WTC11 (cell line): ENCODE results near the gene GFOD2. TPM values are rescaled to one million over a fixed set of nuclear protein-coding genes. Genes with fewer than 3 reads are reported as not detected.

ENCODE experiments used
- ATAC-seq: fragments of 200-7000 bp; cut with Tn5 transposase; 2 replicates; pipeline ENCODE4 v1.10.0; 2021; ENCODE audit warnings: mild to moderate bottlenecking, moderate library complexity
- CTCF ChIA-PET: fragments of 300-600 bp; sonication (Branson Sonifier 250); formaldehyde crosslinking; loops from one replicate; lab custom pipeline; 2021; ENCODE audit warnings: antibody characterized with exemption; lab: Charles Lee
- POLR2A ChIA-PET: fragments of 350-600 bp; sonication (Branson Sonifier 250); formaldehyde crosslinking; loops from one replicate; lab custom pipeline; 2021; ENCODE audit warnings: antibody characterized with exemption; lab: Charles Lee
- DNase-seq: peaks from one replicate; pipeline ENCODE4 v3.0.0; 2021; ENCODE audit warnings: low spot score
- H3K27ac Mint-ChIP-seq: 2 replicates; pipeline ENCODE4 v1.8.0; 2021; ENCODE audit warnings: mixed read lengths
- H3K27me3 Mint-ChIP-seq: 2 replicates; pipeline ENCODE4 v1.8.0; 2021; ENCODE audit warnings: low read depth, mild to moderate bottlenecking, moderate library complexity, mixed read lengths
- H3K36me3 Mint-ChIP-seq: 2 replicates; pipeline ENCODE4 v1.8.0; 2021; ENCODE audit warnings: mixed read lengths
- H3K4me1 Mint-ChIP-seq: 2 replicates; pipeline ENCODE4 v1.8.0; 2022; ENCODE audit warnings: mixed read lengths
- H3K4me3 Mint-ChIP-seq: 2 replicates; pipeline ENCODE4 v1.8.0; 2021; ENCODE audit warnings: mild to moderate bottlenecking, moderate library complexity, mixed read lengths
- H3K9me3 Mint-ChIP-seq: 2 replicates; pipeline ENCODE4 v1.8.0; 2021; ENCODE audit warnings: mixed read lengths
- ATF1 ChIP-seq: sonication (generic); formaldehyde crosslinking; IDR thresholded peaks from 2 replicates; pipeline ENCODE4 v1.8.1; 2023; ENCODE audit warnings: mild to moderate bottlenecking, moderate library complexity, missing genetic modification reagents
- CREM ChIP-seq: sonication (generic); formaldehyde crosslinking; IDR thresholded peaks from 2 replicates; pipeline ENCODE4 v1.8.1; 2022; ENCODE audit warnings: mild to moderate bottlenecking, missing genetic modification reagents, moderate library complexity
- ETV6 ChIP-seq: sonication (generic); formaldehyde crosslinking; IDR thresholded peaks from 2 replicates; pipeline ENCODE4 v1.8.1; 2022; ENCODE audit warnings: mild to moderate bottlenecking, missing genetic modification reagents
- FOXP1 ChIP-seq: sonication (generic); formaldehyde crosslinking; IDR thresholded peaks from 2 replicates; pipeline ENCODE4 v1.8.0; 2022; ENCODE audit warnings: missing genetic modification reagents, mild to moderate bottlenecking, moderate library complexity, borderline replicate concordance
- IRF2 ChIP-seq: sonication (generic); formaldehyde crosslinking; IDR thresholded peaks from 2 replicates; pipeline ENCODE4 v1.8.0; 2022; ENCODE audit warnings: low read depth, missing genetic modification reagents, borderline replicate concordance
- KAT7 ChIP-seq: sonication (generic); formaldehyde crosslinking; IDR thresholded peaks from 2 replicates; pipeline ENCODE4 v1.8.1; 2023; ENCODE audit warnings: missing genetic modification reagents, mild to moderate bottlenecking, borderline replicate concordance
- NR2C2 ChIP-seq: sonication (generic); formaldehyde crosslinking; IDR thresholded peaks from 2 replicates; pipeline ENCODE4 v1.8.0; 2022; ENCODE audit warnings: mild to moderate bottlenecking, missing genetic modification reagents
- NR3C1 ChIP-seq: sonication (generic); formaldehyde crosslinking; conservative IDR thresholded peaks from 2 replicates; pipeline ENCODE4 v1.8.1; 2023; ENCODE audit warnings: low read depth, mild to moderate bottlenecking, missing genetic modification reagents
- OVOL2 ChIP-seq: fragments of 250-450 bp; sonication (Bioruptor Pico); IDR thresholded peaks from 2 replicates; pipeline ENCODE4 v1.9.0; 2021; ENCODE audit warnings: mild to moderate bottlenecking, borderline replicate concordance
- PRRX2 ChIP-seq: fragments of 250-450 bp; sonication (Bioruptor Pico); IDR thresholded peaks from 2 replicates; pipeline ENCODE4 v1.8.0; 2021; ENCODE audit warnings: mild to moderate bottlenecking
- TP53 ChIP-seq: sonication (generic); formaldehyde crosslinking; IDR thresholded peaks from 2 replicates; pipeline ENCODE4 v1.8.1; 2023; ENCODE audit warnings: mild to moderate bottlenecking, missing genetic modification reagents
- ZBTB21 ChIP-seq: sonication (generic); formaldehyde crosslinking; IDR thresholded peaks from 2 replicates; pipeline ENCODE4 v1.8.1; 2023; ENCODE audit warnings: mild to moderate bottlenecking, missing genetic modification reagents, borderline replicate concordance
- ZNF219 ChIP-seq: sonication (generic); formaldehyde crosslinking; IDR thresholded peaks from 2 replicates; pipeline ENCODE4 v1.8.0; 2023; ENCODE audit warnings: missing genetic modification reagents, mild to moderate bottlenecking, borderline replicate concordance
- ZNF232 ChIP-seq: sonication (generic); formaldehyde crosslinking; IDR thresholded peaks from 2 replicates; pipeline ENCODE4 v1.8.0; 2022; ENCODE audit warnings: mild to moderate bottlenecking, missing genetic modification reagents
- ZNF416 ChIP-seq: fragments of 250-450 bp; sonication (Bioruptor Pico); IDR thresholded peaks from 2 replicates; pipeline ENCODE4 v1.9.0; 2021; ENCODE audit warnings: mild to moderate bottlenecking, inconsistent platforms
- total RNA-seq: library from RNA; stranded (reverse); gene quantifications from 3 replicates; pipeline ENCODE4 v1.2.3, GENCODE V29; 2021
- TF ChIP-seq, protein P1 (sequence below): sonication (generic); formaldehyde crosslinking; IDR thresholded peaks from 2 replicates; pipeline ENCODE4 v1.8.1; 2023; ENCODE audit warnings: mild to moderate bottlenecking, missing genetic modification reagents, borderline replicate concordance
- TF ChIP-seq, protein P2 (sequence below): sonication (generic); formaldehyde crosslinking; IDR thresholded peaks from 2 replicates; pipeline ENCODE4 v1.8.1; 2023; ENCODE audit warnings: mild to moderate bottlenecking, missing genetic modification reagents, moderate library complexity
- TF ChIP-seq, protein P3 (sequence below): sonication (generic); formaldehyde crosslinking; IDR thresholded peaks from 2 replicates; pipeline ENCODE4 v1.8.0; 2022; ENCODE audit warnings: mild to moderate bottlenecking, missing genetic modification reagents
- TF ChIP-seq, protein P4 (sequence below): fragments of 250-450 bp; sonication (Bioruptor Pico); IDR thresholded peaks from 2 replicates; pipeline ENCODE4 v1.9.0; 2021; ENCODE audit warnings: moderate library complexity, mild to moderate bottlenecking, inconsistent platforms, borderline replicate concordance
- TF ChIP-seq, protein P5 (sequence below): sonication (generic); formaldehyde crosslinking; IDR thresholded peaks from 2 replicates; pipeline ENCODE4 v1.8.1; 2023; ENCODE audit warnings: mild to moderate bottlenecking, missing genetic modification reagents, moderate library complexity

Gene GFOD2
- total RNA-seq, 1 experiment from 2014 or later = 29.5 TPM

DNA sequence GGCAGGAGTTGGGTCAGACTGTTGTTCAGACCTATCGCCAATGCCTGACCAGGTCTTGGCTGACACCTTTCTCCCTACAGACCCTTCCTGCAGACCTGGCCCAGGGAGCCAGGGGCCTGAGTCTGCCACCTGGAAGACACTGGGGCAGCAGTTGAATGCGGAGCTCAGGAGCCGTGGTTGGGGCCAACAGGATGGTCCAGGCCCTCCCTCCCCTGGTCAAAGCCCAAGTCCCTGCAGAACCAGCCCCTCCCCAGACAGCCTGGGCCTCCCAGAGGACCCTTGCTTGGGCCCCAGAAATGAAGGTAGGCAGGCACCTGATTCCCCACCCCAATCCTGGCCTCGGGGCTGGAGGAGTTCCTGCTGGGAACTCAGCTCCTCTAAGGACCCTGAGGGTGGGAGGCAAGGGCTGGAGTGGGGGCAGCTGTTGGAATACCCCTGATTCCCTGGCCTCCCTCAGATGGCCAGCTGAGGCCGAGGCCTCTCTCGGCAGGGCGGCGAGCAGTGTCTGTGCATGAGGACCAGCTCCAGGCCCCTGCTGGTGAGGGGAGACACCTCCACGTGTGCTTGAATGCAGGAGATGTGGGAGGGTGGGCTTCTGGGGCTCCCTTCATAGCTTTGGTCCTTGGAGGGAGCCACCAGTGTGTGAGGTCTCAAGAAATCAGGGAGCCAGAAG, 62.6 kb downstream of the GFOD2 start:
- no peak for ATAC-seq
- ChIA-PET POLR2A (no interaction called here), CTCF (interaction anchor here (1.1 kb wide), 1 partner anchor 135 kb away, joined by 3 read pairs; no protein-coding TSS in a partner anchor)
- Mint-ChIP-seq H3K27me3 (peaks cover 37% of the 10 kb centered on the region), H3K36me3 (0 out of 2 replicates have a peak, but pooled peaks cover 4% of the 10 kb centered on the region), H3K27ac (no peak overlapping the region), H3K4me1 (peaks cover 13% of the 10 kb centered on the region)
- TF ChIP-seq ATF1 (CRISPR knock-in tag) (no peak), TP53 (CRISPR knock-in tag) (no peak), FOXP1 (no peak), ZBTB21 (CRISPR knock-in tag) (no peak), IRF2 (no peak), KAT7 (no peak)
- TF ChIP-seq, protein P1, sequence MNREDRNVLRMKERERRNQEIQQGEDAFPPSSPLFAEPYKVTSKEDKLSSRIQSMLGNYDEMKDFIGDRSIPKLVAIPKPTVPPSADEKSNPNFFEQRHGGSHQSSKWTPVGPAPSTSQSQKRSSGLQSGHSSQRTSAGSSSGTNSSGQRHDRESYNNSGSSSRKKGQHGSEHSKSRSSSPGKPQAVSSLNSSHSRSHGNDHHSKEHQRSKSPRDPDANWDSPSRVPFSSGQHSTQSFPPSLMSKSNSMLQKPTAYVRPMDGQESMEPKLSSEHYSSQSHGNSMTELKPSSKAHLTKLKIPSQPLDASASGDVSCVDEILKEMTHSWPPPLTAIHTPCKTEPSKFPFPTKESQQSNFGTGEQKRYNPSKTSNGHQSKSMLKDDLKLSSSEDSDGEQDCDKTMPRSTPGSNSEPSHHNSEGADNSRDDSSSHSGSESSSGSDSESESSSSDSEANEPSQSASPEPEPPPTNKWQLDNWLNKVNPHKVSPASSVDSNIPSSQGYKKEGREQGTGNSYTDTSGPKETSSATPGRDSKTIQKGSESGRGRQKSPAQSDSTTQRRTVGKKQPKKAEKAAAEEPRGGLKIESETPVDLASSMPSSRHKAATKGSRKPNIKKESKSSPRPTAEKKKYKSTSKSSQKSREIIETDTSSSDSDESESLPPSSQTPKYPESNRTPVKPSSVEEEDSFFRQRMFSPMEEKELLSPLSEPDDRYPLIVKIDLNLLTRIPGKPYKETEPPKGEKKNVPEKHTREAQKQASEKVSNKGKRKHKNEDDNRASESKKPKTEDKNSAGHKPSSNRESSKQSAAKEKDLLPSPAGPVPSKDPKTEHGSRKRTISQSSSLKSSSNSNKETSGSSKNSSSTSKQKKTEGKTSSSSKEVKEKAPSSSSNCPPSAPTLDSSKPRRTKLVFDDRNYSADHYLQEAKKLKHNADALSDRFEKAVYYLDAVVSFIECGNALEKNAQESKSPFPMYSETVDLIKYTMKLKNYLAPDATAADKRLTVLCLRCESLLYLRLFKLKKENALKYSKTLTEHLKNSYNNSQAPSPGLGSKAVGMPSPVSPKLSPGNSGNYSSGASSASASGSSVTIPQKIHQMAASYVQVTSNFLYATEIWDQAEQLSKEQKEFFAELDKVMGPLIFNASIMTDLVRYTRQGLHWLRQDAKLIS = no peak
- TF ChIP-seq, protein P2, sequence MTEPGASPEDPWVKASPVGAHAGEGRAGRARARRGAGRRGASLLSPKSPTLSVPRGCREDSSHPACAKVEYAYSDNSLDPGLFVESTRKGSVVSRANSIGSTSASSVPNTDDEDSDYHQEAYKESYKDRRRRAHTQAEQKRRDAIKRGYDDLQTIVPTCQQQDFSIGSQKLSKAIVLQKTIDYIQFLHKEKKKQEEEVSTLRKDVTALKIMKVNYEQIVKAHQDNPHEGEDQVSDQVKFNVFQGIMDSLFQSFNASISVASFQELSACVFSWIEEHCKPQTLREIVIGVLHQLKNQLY (CRISPR knock-in tag) = no peak
- TF ChIP-seq, all 79 proteins: peak for 0
- Mint-ChIP-seq H3K9me3 (no peaks in the 10 kb centered on the region), H3K4me3 (no peak overlapping the region)
- DNase-seq = no peak

DNA sequence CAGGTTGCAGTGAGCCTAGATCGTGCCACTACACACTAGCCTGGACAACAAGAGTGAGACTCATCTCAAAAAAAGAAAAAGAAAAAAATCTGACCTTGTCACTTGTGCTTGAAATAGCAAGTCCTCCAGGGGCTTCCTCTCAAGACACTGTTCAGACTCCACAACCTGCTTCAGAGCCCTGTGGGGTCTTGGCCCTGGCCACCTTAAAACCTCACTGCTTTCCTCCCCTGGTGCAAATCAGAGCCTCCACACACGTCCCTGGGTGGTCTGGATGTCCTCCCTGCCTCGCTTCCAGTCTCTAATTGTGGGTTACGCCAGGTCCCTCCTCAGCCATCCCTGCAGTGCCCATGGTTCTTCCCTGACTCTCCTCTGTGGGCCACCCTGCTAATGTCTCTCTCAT, 63.8 kb downstream of the GFOD2 start:
- ATAC-seq (no peak), DNase-seq (no peak)
- no peaks in the 10 kb centered on the region for H3K9me3 Mint-ChIP-seq
- no peak for TF ChIP-seq KAT7
- POLR2A ChIA-PET = no interaction called here
- no peak overlapping the region for H3K27ac Mint-ChIP-seq
- CTCF ChIA-PET = interaction anchor here (1.4 to 2.1 kb wide), 2 partner anchors 8 to 134 kb away, joined by 6 to 8 read pairs; no protein-coding TSS in a partner anchor
- peaks cover 48% of the 10 kb centered on the region for H3K27me3 Mint-ChIP-seq
- 0 out of 2 replicates have a peak, but pooled peaks cover 4% of the 10 kb centered on the region for H3K36me3 Mint-ChIP-seq
- peaks cover 11% of the 10 kb centered on the region; the same call in 1 of the 2 replicates for H3K4me1 Mint-ChIP-seq
- peak overlapping the region; percentile 2; the same call in 1 of the 2 replicates for H3K4me3 Mint-ChIP-seq

DNA sequence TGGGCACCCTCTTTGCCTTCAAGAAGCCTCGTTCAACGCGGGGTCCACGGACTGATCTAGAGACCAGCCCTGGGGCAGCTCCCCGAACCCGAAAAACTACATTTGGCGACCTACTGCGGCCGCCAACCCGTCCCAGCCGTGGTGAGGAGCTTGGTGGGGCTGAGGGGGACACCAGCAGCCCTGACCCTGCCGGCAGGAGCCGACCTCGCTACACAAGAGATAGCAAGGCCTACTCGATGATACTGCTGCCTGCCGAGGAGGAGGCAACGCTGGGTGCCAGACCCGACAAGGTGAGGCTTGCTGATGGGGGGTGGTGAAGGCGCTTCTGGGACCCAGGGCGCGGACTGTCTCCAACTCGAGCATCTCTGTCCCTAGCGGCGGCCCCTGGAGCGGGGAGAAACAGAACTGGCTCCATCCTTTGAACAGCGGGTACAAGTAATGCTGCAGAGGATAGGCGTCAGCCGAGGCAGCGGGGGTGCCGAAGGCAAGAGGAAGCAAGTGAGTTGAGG, 64.7 kb downstream of the GFOD2 start:
- no peak for DNase-seq
- H3K27ac Mint-ChIP-seq = no peak overlapping the region
- no peaks in the 10 kb centered on the region for H3K9me3 Mint-ChIP-seq
- ChIA-PET CTCF (interaction anchor here (0.6 to 3.1 kb wide), 5 partner anchors 9 to 223 kb away, joined by 6 to 12 read pairs (median 6); partner anchors contain the start of genes C16orf86 and ENKD1), POLR2A (no interaction called here)
- H3K27me3 Mint-ChIP-seq = peaks cover 57% of the 10 kb centered on the region
- peaks cover 4% of the 10 kb centered on the region; the same call in 1 of the 2 replicates for H3K36me3 Mint-ChIP-seq
- peak overlapping the region; percentile 22; the same call in 1 of the 2 replicates for H3K4me3 Mint-ChIP-seq
- TF ChIP-seq ETV6 (CRISPR knock-in tag) = no peak
- H3K4me1 Mint-ChIP-seq = peaks cover 15% of the 10 kb centered on the region; the same call in 1 of the 2 replicates
- ATAC-seq = no peak

DNA sequence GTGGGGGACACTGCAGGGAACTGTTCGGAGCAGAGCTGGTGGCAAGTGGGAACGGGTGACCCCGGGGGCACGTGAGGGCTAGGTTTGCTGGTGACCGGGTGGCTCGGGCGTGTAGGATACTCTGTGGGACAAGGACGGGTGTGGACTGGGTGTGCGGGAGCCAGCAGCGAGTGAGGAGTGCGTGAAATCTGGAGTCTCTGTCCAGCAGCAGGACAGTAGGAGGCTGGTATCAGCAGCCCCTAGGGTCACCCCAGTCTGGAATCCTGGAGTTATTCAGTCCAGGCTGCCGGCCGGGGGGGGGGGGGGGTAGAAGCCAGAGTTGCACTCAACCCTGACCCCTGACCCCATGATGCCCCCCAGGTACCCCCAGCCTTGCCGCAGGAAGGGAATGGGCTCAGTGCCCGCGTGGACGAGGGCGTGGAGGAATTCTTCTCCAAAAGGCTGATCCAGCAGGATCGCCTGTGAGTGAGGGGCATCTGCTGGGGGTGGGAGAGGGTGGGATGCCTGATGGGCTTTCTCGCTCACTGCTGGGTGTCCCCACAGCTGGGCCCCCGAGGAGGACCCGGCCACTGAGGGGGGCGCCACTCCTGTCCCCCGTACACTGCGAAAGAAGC, 65.2 kb downstream of the GFOD2 start:
- no peak for ATAC-seq
- peaks cover 62% of the 10 kb centered on the region for H3K27me3 Mint-ChIP-seq
- H3K4me3 Mint-ChIP-seq = peak overlapping the region; percentile 72
- H3K4me1 Mint-ChIP-seq = peaks cover 13% of the 10 kb centered on the region
- H3K9me3 Mint-ChIP-seq = no peaks in the 10 kb centered on the region
- no peak for DNase-seq
- ChIA-PET CTCF (interaction anchor here (0.6 to 6.8 kb wide), 7 partner anchors 9 to 222 kb away, joined by 3 to 38 read pairs (median 6); partner anchors contain the start of genes ATP6V0D1, C16orf86 and ENKD1), POLR2A (no interaction called here)
- H3K36me3 Mint-ChIP-seq = peaks cover 4% of the 10 kb centered on the region; the same call in 1 of the 2 replicates
- H3K27ac Mint-ChIP-seq = no peak overlapping the region
- no peak for TF ChIP-seq ZNF232 (CRISPR knock-in tag)
- TF ChIP-seq CREM (CRISPR knock-in tag) = no peak
- no peak for TF ChIP-seq OVOL2
- TF ChIP-seq NR3C1 (CRISPR knock-in tag) = no peak
- TF ChIP-seq ZNF219 (CRISPR knock-in tag) = no peak
- TF ChIP-seq, protein P3, sequence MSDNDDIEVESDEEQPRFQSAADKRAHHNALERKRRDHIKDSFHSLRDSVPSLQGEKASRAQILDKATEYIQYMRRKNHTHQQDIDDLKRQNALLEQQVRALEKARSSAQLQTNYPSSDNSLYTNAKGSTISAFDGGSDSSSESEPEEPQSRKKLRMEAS (CRISPR knock-in tag) = no peak
- TF ChIP-seq PRRX2 (CRISPR knock-in tag) = no peak
- no peak for TF ChIP-seq ZNF416 (CRISPR knock-in tag)
- no peak for TF ChIP-seq NR2C2
- no peak for TF ChIP-seq ZBTB21 (CRISPR knock-in tag)
- TF ChIP-seq, protein P4, sequence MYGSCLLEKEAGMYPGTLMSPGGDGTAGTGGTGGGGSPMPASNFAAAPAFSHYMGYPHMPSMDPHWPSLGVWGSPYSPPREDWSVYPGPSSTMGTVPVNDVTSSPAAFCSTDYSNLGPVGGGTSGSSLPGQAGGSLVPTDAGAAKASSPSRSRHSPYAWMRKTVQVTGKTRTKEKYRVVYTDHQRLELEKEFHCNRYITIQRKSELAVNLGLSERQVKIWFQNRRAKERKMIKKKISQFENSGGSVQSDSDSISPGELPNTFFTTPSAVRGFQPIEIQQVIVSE (CRISPR knock-in tag) = no peak
- TF ChIP-seq, protein P5, sequence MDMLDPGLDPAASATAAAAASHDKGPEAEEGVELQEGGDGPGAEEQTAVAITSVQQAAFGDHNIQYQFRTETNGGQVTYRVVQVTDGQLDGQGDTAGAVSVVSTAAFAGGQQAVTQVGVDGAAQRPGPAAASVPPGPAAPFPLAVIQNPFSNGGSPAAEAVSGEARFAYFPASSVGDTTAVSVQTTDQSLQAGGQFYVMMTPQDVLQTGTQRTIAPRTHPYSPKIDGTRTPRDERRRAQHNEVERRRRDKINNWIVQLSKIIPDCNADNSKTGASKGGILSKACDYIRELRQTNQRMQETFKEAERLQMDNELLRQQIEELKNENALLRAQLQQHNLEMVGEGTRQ = no peak
